Stimulated activated CD4-positive, alpha-beta T cell treated with anti-CD3 and anti-CD28 coated beads, Interleukin-1b, Interleukin-23, amount 100 ng/mL, for 48 hours (primary cell): ENCODE data around the gene CBFA2T3.
"Not testable (repeated sequence)": the region's sequence is repeated elsewhere in the genome, so short reads cannot be mapped to it uniquely, and the experiment has no call there.

Experiments used
- DNase-seq: peaks from one replicate; pipeline ENCODE4 v3.0.0-alpha.2; 2020

The CBFA2T3 gene

GRCh38 chr16:88977018-88977811 is at the start of gene CBFA2T3:
Gene CBFA2T3 (minus strand): TSS chr16:88977207. CDS start chr16:88976807, 400 bp downstream.
- no peak for DNase-seq

- peak; percentile 82 for DNase-seq
Observed at GRCh38 chr16:89026121-89026612, 49.2 kb upstream of the CBFA2T3 start.

- no peak for DNase-seq
Observed at GRCh38 chr16:89025636-89026035, 48.6 kb upstream of the CBFA2T3 start.

- no peak for DNase-seq
Observed at GRCh38 chr16:89024546-89025060, 47.6 kb upstream of the CBFA2T3 start.

GRCh38 chr16:89023621-89024511 is 46.9 kb upstream of the CBFA2T3 start:
- DNase-seq = no peak

- DNase-seq = no peak
Observed at GRCh38 chr16:89023151-89023551, 46.1 kb upstream of the CBFA2T3 start.

GRCh38 chr16:89022051-89022836 is 45.2 kb upstream of the CBFA2T3 start:
- no peak for DNase-seq

- DNase-seq = no peak
Observed at GRCh38 chr16:89020925-89021595, 44.1 kb upstream of the CBFA2T3 start.

- peak; percentile 48 for DNase-seq
Observed at GRCh38 chr16:89020068-89020924, 43.3 kb upstream of the CBFA2T3 start.

GRCh38 chr16:89019511-89019910 is 42.5 kb upstream of the CBFA2T3 start:
- DNase-seq = no peak

GRCh38 chr16:89018282-89019158 is 41.5 kb upstream of the CBFA2T3 start:
- DNase-seq = no peak

GRCh38 chr16:89017543-89018281 is 40.7 kb upstream of the CBFA2T3 start:
- no peak for DNase-seq

GRCh38 chr16:89016561-89016960 is 39.6 kb upstream of the CBFA2T3 start:
- not testable (repeated sequence) for DNase-seq

GRCh38 chr16:89015271-89015859 is 38.4 kb upstream of the CBFA2T3 start:
- no peak for DNase-seq

GRCh38 chr16:89014403-89015230 is 37.6 kb upstream of the CBFA2T3 start:
- DNase-seq = no peak

- no peak for DNase-seq
Observed at GRCh38 chr16:89013692-89014402, 36.8 kb upstream of the CBFA2T3 start.

- DNase-seq = no peak
Observed at GRCh38 chr16:89013111-89013510, 36.1 kb upstream of the CBFA2T3 start.
